Liver (tissue), 9 donors: Measurements from ENCODE around the gene FH. TPM values are rescaled to one million over a fixed set of nuclear protein-coding genes. Genes with fewer than 3 reads are reported as not detected.

ENCODE experiments used
- DNase-seq: peaks from one replicate; pipeline ENCODE4 v3.0.0-alpha.2; 2017; ENCODE audit warnings: low spot score
- H3K27ac ChIP-seq, 2 donors: one replicate each; pipeline ENCODE4 v1.7.0; 2013; ENCODE audit warnings: inconsistent platforms in 2 of 2, low read length in 2 of 2, control low read depth in 1 of 2, low read depth in 1 of 2, mild to moderate bottlenecking in 1 of 2
- H3K27me3 ChIP-seq, 4 donors: one replicate each; pipeline versions ENCODE4 v1.6.1 to v1.7.0; 2013; ENCODE audit warnings: low read length in 3 of 4, inconsistent platforms in 1 of 4, mild to moderate bottlenecking in 1 of 4, moderate library complexity in 1 of 4; ENCODE audit not compliant: control insufficient read depth in 4 of 4, insufficient read depth in 4 of 4
- H3K36me3 ChIP-seq, 4 donors: one replicate each; pipeline versions ENCODE4 v1.6.1 to v1.7.0; 2013; ENCODE audit warnings: low read length in 3 of 4, mild to moderate bottlenecking in 3 of 4, low read depth in 1 of 4, moderate library complexity in 1 of 4; ENCODE audit not compliant: control insufficient read depth in 4 of 4, insufficient read depth in 3 of 4
- H3K4me1 ChIP-seq, 4 donors: one replicate each; pipeline versions ENCODE4 v1.6.1 to v1.7.0; 2013; ENCODE audit warnings: low read length in 3 of 4, mild to moderate bottlenecking in 3 of 4, moderate library complexity in 1 of 4; ENCODE audit not compliant: control insufficient read depth in 4 of 4, insufficient read depth in 4 of 4
- H3K4me3 ChIP-seq, 3 donors: one replicate each; pipeline versions ENCODE4 v1.6.1 to v1.7.0; 2013; ENCODE audit warnings: low read length in 3 of 3, control low read depth in 1 of 3, low read depth in 1 of 3, mild to moderate bottlenecking in 1 of 3
- H3K9ac ChIP-seq, 2 donors: one replicate each; pipeline ENCODE4 v1.7.0; 2013; ENCODE audit warnings: low read length in 2 of 2, mild to moderate bottlenecking in 2 of 2, moderate library complexity in 2 of 2, control low read depth in 1 of 2, low read depth in 1 of 2
- H3K9me3 ChIP-seq, 4 donors: one replicate each; pipeline versions ENCODE4 v1.6.1 to v1.7.0; 2013; ENCODE audit warnings: low read length in 3 of 4; ENCODE audit not compliant: control insufficient read depth in 4 of 4
- CTCF ChIP-seq: fragments of 150-350 bp; IDR thresholded peaks from 2 replicates; pipeline ENCODE4 v1.5.1; 2017; ENCODE audit warnings: improper control_type of control experiment, low read depth, low read length; ENCODE audit not compliant: missing input control
- EGR1 ChIP-seq, 2 donors: IDR thresholded peaks; 2 replicates each; pipeline ENCODE4 v1.6.1; 2016 to 2018; ENCODE audit warnings: antibody characterized with exemption in 2 of 2, low read depth in 2 of 2
- FOXA1 ChIP-seq: IDR thresholded peaks from 2 replicates; pipeline ENCODE4 v1.6.1; 2016; ENCODE audit warnings: antibody characterized with exemption
- FOXA2 ChIP-seq: IDR thresholded peaks from 2 replicates; pipeline ENCODE4 v1.6.1; 2016; ENCODE audit warnings: antibody characterized with exemption
- GABPA ChIP-seq, 2 donors: IDR thresholded peaks in 1 of 2; conservative IDR thresholded peaks in 1 of 2; 2 replicates each; pipeline ENCODE4 v1.6.1; 2016; ENCODE audit warnings: antibody characterized with exemption in 2 of 2, mild to moderate bottlenecking in 1 of 2, moderate library complexity in 1 of 2
- HNF4A ChIP-seq, 2 donors: conservative IDR thresholded peaks; 2 replicates each; pipeline ENCODE4 v1.6.1; 2016; ENCODE audit warnings: antibody characterized with exemption in 2 of 2, mild to moderate bottlenecking in 2 of 2
- HNF4G ChIP-seq: IDR thresholded peaks from 2 replicates; pipeline ENCODE4 v1.6.1; 2016; ENCODE audit warnings: antibody characterized with exemption
- JUND ChIP-seq, 2 donors: IDR thresholded peaks; 2 replicates each; pipeline ENCODE4 v1.6.1; 2016; ENCODE audit warnings: antibody characterized with exemption in 2 of 2
- NR2F2 ChIP-seq: IDR thresholded peaks from 2 replicates; pipeline ENCODE4 v1.6.1; 2016; ENCODE audit warnings: antibody characterized with exemption
- RAD21 ChIP-seq, 2 donors: IDR thresholded peaks; 2 replicates each; pipeline ENCODE4 v1.6.1; 2016; ENCODE audit warnings: antibody characterized with exemption in 2 of 2, mild to moderate bottlenecking in 2 of 2
- REST ChIP-seq: IDR thresholded peaks from 2 replicates; pipeline ENCODE4 v1.6.1; 2016; ENCODE audit warnings: antibody characterized with exemption, mild to moderate bottlenecking
- RXRA ChIP-seq, 2 donors: IDR thresholded peaks; 2 replicates each; pipeline ENCODE4 v1.6.1; 2017 to 2018; ENCODE audit warnings: antibody characterized with exemption in 2 of 2, mild to moderate bottlenecking in 1 of 2
- SP1 ChIP-seq: IDR thresholded peaks from 2 replicates; pipeline ENCODE4 v1.6.1; 2018; ENCODE audit warnings: antibody characterized with exemption, mild to moderate bottlenecking
- TAF1 ChIP-seq: conservative IDR thresholded peaks from 2 replicates; pipeline ENCODE4 v1.6.1; 2016; ENCODE audit warnings: antibody characterized with exemption, mild to moderate bottlenecking
- YY1 ChIP-seq: IDR thresholded peaks from 2 replicates; pipeline ENCODE4 v1.6.1; 2016; ENCODE audit warnings: antibody characterized with exemption, mild to moderate bottlenecking
- WGBS: extraction: QIAGEN DNeasy Blood & Tissue Kit; methylation state at CpG from one replicate; pipeline ENCODE4 v1.1.7; 2013; 5-methylcytosine and 5-hydroxymethylcytosine counted together
- polyA plus RNA-seq, 2 donors: library from polyadenylated mRNA; stranded (reverse) in 1 of 2; unstranded in 1 of 2; fragments of 200-250 nt in 1 of 2; fragments of >200 nt in 1 of 2; fragmentation: Nextera tagmentation in 1 of 2; extraction: Ambion mirVana in 1 of 2; gene quantifications; one replicate each; pipeline versions ENCODE4 v1.2.1 to v1.2.3, GENCODE V29; 2013 to 2015
- total RNA-seq, 2 donors: library from RNA; depleted of rRNA; stranded (reverse); fragments of >200 nt; gene quantifications; one replicate each; pipeline ENCODE4 v1.2.3, GENCODE V29; 2014
- TF ChIP-seq, protein P1 (sequence below): IDR thresholded peaks from 2 replicates; pipeline ENCODE4 v1.6.1; 2016; ENCODE audit warnings: antibody characterized with exemption
- TF ChIP-seq, protein P2 (sequence below): IDR thresholded peaks from 2 replicates; pipeline ENCODE4 v1.6.1; 2016; ENCODE audit warnings: antibody characterized with exemption
- TF ChIP-seq, protein P3 (sequence below): IDR thresholded peaks from 2 replicates; pipeline ENCODE4 v1.6.1; 2016; ENCODE audit warnings: antibody characterized with exemption
- donor health status: healthy.
- donor health status: healthy.
- donor health status: healthy.
- donor health status: healthy.
- donor health status: healthy.

FH gene
- total and polyA plus RNA-seq, 4 donors = 68.3 to 145 (median 120) TPM

DNA sequence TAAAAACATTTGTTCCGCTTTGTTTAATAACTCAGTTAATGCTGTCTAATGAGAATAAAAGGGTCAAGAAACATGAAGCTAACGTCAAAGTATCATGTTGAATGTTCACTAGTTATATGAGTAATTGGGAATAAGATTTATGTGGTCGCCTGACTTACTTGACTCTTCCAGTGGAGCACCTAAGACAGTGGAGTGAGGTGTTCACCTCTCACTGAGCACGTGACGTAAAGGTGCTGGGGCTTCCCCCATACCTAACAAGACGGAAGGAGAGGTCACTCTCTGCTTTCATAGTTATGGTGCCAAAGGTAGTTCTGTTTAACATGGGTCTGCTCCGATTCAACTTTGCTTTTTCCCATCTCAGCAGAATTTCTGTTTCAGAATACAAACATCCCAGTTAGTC, 13.3 kb upstream of the FH start:
- peak overlapping the region; percentile 88 to 95 for H3K27ac ChIP-seq
- WGBS = 33% methylated on average over 7 of the region's 7 CpGs
- no peaks in the 10 kb centered on the region for H3K27me3 ChIP-seq
- H3K9me3 ChIP-seq = no peaks in the 10 kb centered on the region
- no peak for DNase-seq
- H3K4me3 ChIP-seq = peak overlapping the region; percentile 41 to 85 (median 68)
- H3K4me1 ChIP-seq = peaks cover 0 to 29% (median 12%) of the 10 kb centered on the region in 4 donors
- H3K36me3 ChIP-seq = peaks cover 2 to 10% (median 6%) of the 10 kb centered on the region in 4 donors
- peak overlapping the region; percentile 89 for H3K9ac ChIP-seq
- TF ChIP-seq EGR1 (IDR thresholded peaks at IDR 0.05; ENCODE audit: low read depth in 2 of 2) = no peak
- peak; percentile 17 to 21 for TF ChIP-seq RXRA (IDR thresholded peaks at IDR 0.05)
- peak; percentile 14 to 35 for TF ChIP-seq HNF4A (conservative IDR thresholded peaks at IDR 0.05)
- TF ChIP-seq, protein P1, sequence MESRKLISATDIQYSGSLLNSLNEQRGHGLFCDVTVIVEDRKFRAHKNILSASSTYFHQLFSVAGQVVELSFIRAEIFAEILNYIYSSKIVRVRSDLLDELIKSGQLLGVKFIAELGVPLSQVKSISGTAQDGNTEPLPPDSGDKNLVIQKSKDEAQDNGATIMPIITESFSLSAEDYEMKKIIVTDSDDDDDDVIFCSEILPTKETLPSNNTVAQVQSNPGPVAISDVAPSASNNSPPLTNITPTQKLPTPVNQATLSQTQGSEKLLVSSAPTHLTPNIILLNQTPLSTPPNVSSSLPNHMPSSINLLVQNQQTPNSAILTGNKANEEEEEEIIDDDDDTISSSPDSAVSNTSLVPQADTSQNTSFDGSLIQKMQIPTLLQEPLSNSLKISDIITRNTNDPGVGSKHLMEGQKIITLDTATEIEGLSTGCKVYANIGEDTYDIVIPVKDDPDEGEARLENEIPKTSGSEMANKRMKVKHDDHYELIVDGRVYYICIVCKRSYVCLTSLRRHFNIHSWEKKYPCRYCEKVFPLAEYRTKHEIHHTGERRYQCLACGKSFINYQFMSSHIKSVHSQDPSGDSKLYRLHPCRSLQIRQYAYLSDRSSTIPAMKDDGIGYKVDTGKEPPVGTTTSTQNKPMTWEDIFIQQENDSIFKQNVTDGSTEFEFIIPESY = no peak
- no peak for TF ChIP-seq NR2F2
- TF ChIP-seq FOXA2 = no peak
- TF ChIP-seq REST = no peak
- TF ChIP-seq TAF1 = no peak
- TF ChIP-seq RAD21 (IDR thresholded peaks at IDR 0.05) = peak; percentile 6 to 11
- no peak for TF ChIP-seq HNF4G
- no peak for TF ChIP-seq YY1
- no peak for TF ChIP-seq CTCF
- TF ChIP-seq, protein P2, sequence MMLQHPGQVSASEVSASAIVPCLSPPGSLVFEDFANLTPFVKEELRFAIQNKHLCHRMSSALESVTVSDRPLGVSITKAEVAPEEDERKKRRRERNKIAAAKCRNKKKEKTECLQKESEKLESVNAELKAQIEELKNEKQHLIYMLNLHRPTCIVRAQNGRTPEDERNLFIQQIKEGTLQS = no peak
- no peak for TF ChIP-seq FOXA1
- TF ChIP-seq JUND (IDR thresholded peaks at IDR 0.05) = peak in 1 of 2 donors; percentile 6
- TF ChIP-seq, protein P3, sequence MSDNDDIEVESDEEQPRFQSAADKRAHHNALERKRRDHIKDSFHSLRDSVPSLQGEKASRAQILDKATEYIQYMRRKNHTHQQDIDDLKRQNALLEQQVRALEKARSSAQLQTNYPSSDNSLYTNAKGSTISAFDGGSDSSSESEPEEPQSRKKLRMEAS = no peak
- peak; percentile 29 for TF ChIP-seq SP1
- TF ChIP-seq GABPA (IDR thresholded peaks at IDR 0.05 in 1 of 2, conservative IDR thresholded peaks at IDR 0.05 in 1 of 2) = no peak
